ENCODE data around the gene TASP1. TPM values are rescaled to one million over a fixed set of nuclear protein-coding genes. Genes with fewer than 3 reads are reported as not detected.
"Not testable (repeated sequence)": the region's sequence is repeated elsewhere in the genome, so short reads cannot be mapped to it uniquely, and the experiment has no call there.

TASP1 gene
- total RNA-seq, 1 donor: 9.4 TPM

GRCh38 chr20:13670160-13670559, 31.4 kb upstream of the TASP1 start:
- no peak overlapping the region for H3K4me2 ChIP-seq (ENCODE audit: insufficient read depth, low read length)
- H2AFZ ChIP-seq (ENCODE audit: low read length): no peak overlapping the region
- no peaks in the 10 kb centered on the region for H3K27me3 ChIP-seq (ENCODE audit: insufficient read depth, low read length)
- H3K27ac ChIP-seq (ENCODE audit: low read depth, low read length): no peak overlapping the region
- TF ChIP-seq CTCF (IDR thresholded peaks at IDR 0.05; ENCODE audit: extremely low read depth, low read depth, low read length): no peak
- DNase-seq (ENCODE audit: insufficient read length, low spot score, missing footprints): no peak
- H3K36me3 ChIP-seq (ENCODE audit: insufficient read depth, low read length): no peaks in the 10 kb centered on the region
- H3K9me3 ChIP-seq (ENCODE audit: low read depth, low read length): no peaks in the 10 kb centered on the region
- peaks cover 19% of the 10 kb centered on the region for H3K4me1 ChIP-seq (ENCODE audit: insufficient read depth, low read length)
- H3K4me3 ChIP-seq (ENCODE audit: insufficient read depth, low read length): no peak overlapping the region
- no peaks in the 10 kb centered on the region for H4K20me1 ChIP-seq (ENCODE audit: insufficient read depth, low read length)
- no peaks in the 10 kb centered on the region for H3K79me2 ChIP-seq (ENCODE audit: insufficient read depth, low read length)

- Histone ChIP-seq H4K20me1 (ENCODE audit: insufficient read depth, low read length) (no peaks in the 10 kb centered on the region), H3K36me3 (ENCODE audit: insufficient read depth, low read length) (no peaks in the 10 kb centered on the region), H3K27me3 (ENCODE audit: insufficient read depth, low read length) (no peaks in the 10 kb centered on the region), H3K4me2 (ENCODE audit: insufficient read depth, low read length) (no peak overlapping the region), H3K27ac (ENCODE audit: low read depth, low read length) (no peak overlapping the region), H2AFZ (ENCODE audit: low read length) (peak overlapping the region; percentile 37), H3K9me3 (ENCODE audit: low read depth, low read length) (no peaks in the 10 kb centered on the region), H3K4me1 (ENCODE audit: insufficient read depth, low read length) (no peaks in the 10 kb centered on the region), H3K4me3 (ENCODE audit: insufficient read depth, low read length) (no peak overlapping the region), H3K79me2 (ENCODE audit: insufficient read depth, low read length) (no peaks in the 10 kb centered on the region)
- no peak for DNase-seq (ENCODE audit: insufficient read length, low spot score, missing footprints)
- TF ChIP-seq CTCF (IDR thresholded peaks at IDR 0.05; ENCODE audit: extremely low read depth, low read depth, low read length): no peak
These were observed 27.1 kb upstream of the TASP1 start for GRCh38 chr20:13665709-13666395.

- no peak for TF ChIP-seq CTCF (IDR thresholded peaks at IDR 0.05; ENCODE audit: extremely low read depth, low read depth, low read length)
- H3K79me2 ChIP-seq (ENCODE audit: insufficient read depth, low read length): no peaks in the 10 kb centered on the region
- DNase-seq (ENCODE audit: insufficient read length, low spot score, missing footprints): peak; percentile 48
- H4K20me1 ChIP-seq (ENCODE audit: insufficient read depth, low read length): no peaks in the 10 kb centered on the region
- peak overlapping the region; percentile 19 for H2AFZ ChIP-seq (ENCODE audit: low read length)
- no peaks in the 10 kb centered on the region for H3K4me1 ChIP-seq (ENCODE audit: insufficient read depth, low read length)
- H3K4me3 ChIP-seq (ENCODE audit: insufficient read depth, low read length): peak overlapping the region; percentile 33
- H3K27ac ChIP-seq (ENCODE audit: low read depth, low read length): no peak overlapping the region
- H3K36me3 ChIP-seq (ENCODE audit: insufficient read depth, low read length): no peaks in the 10 kb centered on the region
- H3K27me3 ChIP-seq (ENCODE audit: insufficient read depth, low read length): peaks cover 3% of the 10 kb centered on the region
- no peaks in the 10 kb centered on the region for H3K9me3 ChIP-seq (ENCODE audit: low read depth, low read length)
- H3K4me2 ChIP-seq (ENCODE audit: insufficient read depth, low read length): peak overlapping the region; percentile 63
These were observed 22.4 kb upstream of the TASP1 start for GRCh38 chr20:13661070-13661685.

- no peak for DNase-seq (ENCODE audit: insufficient read length, low spot score, missing footprints)
- Histone ChIP-seq H3K4me2 (ENCODE audit: insufficient read depth, low read length) (no peak overlapping the region), H3K79me2 (ENCODE audit: insufficient read depth, low read length) (no peaks in the 10 kb centered on the region), H4K20me1 (ENCODE audit: insufficient read depth, low read length) (no peaks in the 10 kb centered on the region), H3K27me3 (ENCODE audit: insufficient read depth, low read length) (peaks cover 3% of the 10 kb centered on the region), H3K9me3 (ENCODE audit: low read depth, low read length) (no peaks in the 10 kb centered on the region), H3K36me3 (ENCODE audit: insufficient read depth, low read length) (no peaks in the 10 kb centered on the region), H3K27ac (ENCODE audit: low read depth, low read length) (no peak overlapping the region), H2AFZ (ENCODE audit: low read length) (no peak overlapping the region), H3K4me1 (ENCODE audit: insufficient read depth, low read length) (no peaks in the 10 kb centered on the region), H3K4me3 (ENCODE audit: insufficient read depth, low read length) (no peak overlapping the region)
- no peak for TF ChIP-seq CTCF (IDR thresholded peaks at IDR 0.05; ENCODE audit: extremely low read depth, low read depth, low read length)
These were observed 20.6 kb upstream of the TASP1 start for GRCh38 chr20:13659288-13659687.

GRCh38 chr20:13658060-13658459, 19.3 kb upstream of the TASP1 start:
- not testable (repeated sequence) for H3K36me3 ChIP-seq (ENCODE audit: insufficient read depth, low read length); H3K4me3 ChIP-seq (ENCODE audit: insufficient read depth, low read length); H2AFZ ChIP-seq (ENCODE audit: low read length); H3K4me1 ChIP-seq (ENCODE audit: insufficient read depth, low read length); DNase-seq (ENCODE audit: insufficient read length, low spot score, missing footprints); H3K27me3 ChIP-seq (ENCODE audit: insufficient read depth, low read length); H3K27ac ChIP-seq (ENCODE audit: low read depth, low read length); H4K20me1 ChIP-seq (ENCODE audit: insufficient read depth, low read length); H3K9me3 ChIP-seq (ENCODE audit: low read depth, low read length); H3K79me2 ChIP-seq (ENCODE audit: insufficient read depth, low read length); H3K4me2 ChIP-seq (ENCODE audit: insufficient read depth, low read length)

Measured in osteoblast (primary cell).